Ectodermal cell (in vitro differentiated cells): ENCODE data around the gene NSL1.
A peak's percentile ranks its signal among the peaks of the same experiment; 100 is the strongest.

Experiments
- H3K27ac ChIP-seq: 2 replicates; pipeline ENCODE4 v1.7.0; 2013; ENCODE audit warnings: mild to moderate bottlenecking, low read depth, low read length; ENCODE audit not compliant: insufficient read depth, poor library complexity, severe bottlenecking
- H3K27me3 ChIP-seq: 2 replicates; pipeline ENCODE4 v1.7.0; 2013; ENCODE audit warnings: mild to moderate bottlenecking, low read length; ENCODE audit not compliant: insufficient read depth, control insufficient read depth, poor library complexity, severe bottlenecking
- H3K36me3 ChIP-seq: one replicate; pipeline ENCODE4 v1.7.0; 2013; ENCODE audit warnings: low read length; ENCODE audit not compliant: control insufficient read depth, insufficient read depth
- H3K4me1 ChIP-seq: one replicate; pipeline ENCODE4 v1.7.0; 2013; ENCODE audit warnings: low read length; ENCODE audit not compliant: control insufficient read depth, insufficient read depth
- H3K4me3 ChIP-seq: 2 replicates; pipeline ENCODE4 v1.7.0; 2013; ENCODE audit warnings: low read depth, low read length, control low read depth; ENCODE audit not compliant: insufficient read depth
- H3K9me3 ChIP-seq: 2 replicates; pipeline ENCODE4 v1.7.0; 2013; ENCODE audit warnings: mild to moderate bottlenecking, low read length, moderate library complexity; ENCODE audit not compliant: control insufficient read depth
- WGBS, 2 experiments: methylation state at CpG; one replicate each; pipeline ENCODE4 v1.1.7; 2013; ENCODE audit warnings: missing lambda C conversion rate in 2 of 2; 5-methylcytosine and 5-hydroxymethylcytosine counted together

Gene NSL1

GRCh38 chr1:212820969-212821368 lies 29.4 kb upstream of the NSL1 start:
- Histone ChIP-seq H3K27me3 (no peaks in the 10 kb centered on the region), H3K4me3 (no peak overlapping the region), H3K36me3 (no peaks in the 10 kb centered on the region), H3K9me3 (no peaks in the 10 kb centered on the region), H3K27ac (no peak overlapping the region), H3K4me1 (no peaks in the 10 kb centered on the region)
- WGBS, 2 experiments = 92 to 95% methylated on average over 2 of the region's 2 CpGs

- Histone ChIP-seq H3K27ac (no peak overlapping the region), H3K36me3 (no peaks in the 10 kb centered on the region), H3K4me3 (no peak overlapping the region), H3K4me1 (no peaks in the 10 kb centered on the region), H3K27me3 (no peaks in the 10 kb centered on the region), H3K9me3 (no peaks in the 10 kb centered on the region)
- 87 to 88% methylated on average over 4 to 5 of the region's 5 CpGs for WGBS, 2 experiments
Observed at GRCh38 chr1:212819726-212820125, 28.1 kb upstream of the NSL1 start.

- H3K4me3 ChIP-seq = no peak overlapping the region
- no peaks in the 10 kb centered on the region for H3K4me1 ChIP-seq
- H3K27me3 ChIP-seq = no peaks in the 10 kb centered on the region
- 81 to 89% methylated on average over 3 of the region's 3 CpGs for WGBS, 2 experiments
- no peaks in the 10 kb centered on the region for H3K36me3 ChIP-seq
- H3K27ac ChIP-seq = no peak overlapping the region
- H3K9me3 ChIP-seq = no peaks in the 10 kb centered on the region
Observed at GRCh38 chr1:212816567-212817278, 25.1 kb upstream of the NSL1 start.

GRCh38 chr1:212814537-212815334 lies 23.2 kb upstream of the NSL1 start:
- H3K27me3 ChIP-seq = no peaks in the 10 kb centered on the region
- H3K36me3 ChIP-seq = no peaks in the 10 kb centered on the region
- WGBS, 2 experiments = 78% methylated on average over 5 of the region's 5 CpGs
- no peaks in the 10 kb centered on the region for H3K4me1 ChIP-seq
- no peak overlapping the region for H3K4me3 ChIP-seq
- H3K27ac ChIP-seq = no peak overlapping the region
- H3K9me3 ChIP-seq = no peaks in the 10 kb centered on the region

- 100% methylated on average over 1 of the region's 3 CpGs; no CpG with 5 or more reads in 1 of the 2 experiments for WGBS, 2 experiments
- H3K36me3 ChIP-seq = no peaks in the 10 kb centered on the region
- no peaks in the 10 kb centered on the region for H3K9me3 ChIP-seq
- H3K4me3 ChIP-seq = no peak overlapping the region
- H3K4me1 ChIP-seq = no peaks in the 10 kb centered on the region
- no peaks in the 10 kb centered on the region for H3K27me3 ChIP-seq
- H3K27ac ChIP-seq = no peak overlapping the region
Observed at GRCh38 chr1:212805767-212806166, 14.2 kb upstream of the NSL1 start.

- no peaks in the 10 kb centered on the region for H3K4me1 ChIP-seq
- no peaks in the 10 kb centered on the region for H3K36me3 ChIP-seq
- no peaks in the 10 kb centered on the region for H3K27me3 ChIP-seq
- no peak overlapping the region for H3K4me3 ChIP-seq
- 96 to 100% methylated on average over 3 of the region's 3 CpGs for WGBS, 2 experiments
- H3K9me3 ChIP-seq = no peaks in the 10 kb centered on the region
- H3K27ac ChIP-seq = no peak overlapping the region
Observed at GRCh38 chr1:212797681-212798080, 6.1 kb upstream of the NSL1 start.

- Histone ChIP-seq H3K9me3 (no peaks in the 10 kb centered on the region), H3K4me3 (no peak overlapping the region), H3K27me3 (no peaks in the 10 kb centered on the region), H3K4me1 (no peaks in the 10 kb centered on the region), H3K27ac (no peak overlapping the region), H3K36me3 (no peaks in the 10 kb centered on the region)
- WGBS, 2 experiments = 87 to 91% methylated on average over 1 of the region's 1 CpG
Observed at GRCh38 chr1:212794561-212795014, 3.0 kb upstream of the NSL1 start.

GRCh38 chr1:212792396-212792908 lies 875 bp upstream of the NSL1 start:
- no peaks in the 10 kb centered on the region for H3K27me3 ChIP-seq
- peak overlapping the region; percentile 72 for H3K27ac ChIP-seq
- H3K4me1 ChIP-seq = no peaks in the 10 kb centered on the region
- H3K9me3 ChIP-seq = no peaks in the 10 kb centered on the region
- H3K4me3 ChIP-seq = peak overlapping the region; percentile 83
- 27 to 32% methylated on average over 15 to 16 of the region's 16 CpGs for WGBS, 2 experiments
- H3K36me3 ChIP-seq = no peaks in the 10 kb centered on the region

GRCh38 chr1:212791261-212791675 lies 309 bp downstream of the NSL1 start:
- no peaks in the 10 kb centered on the region for H3K27me3 ChIP-seq
- H3K4me1 ChIP-seq = no peaks in the 10 kb centered on the region
- peak overlapping the region; percentile 31 for H3K27ac ChIP-seq
- 1% methylated on average over 22 of the region's 22 CpGs for WGBS, 2 experiments
- peak overlapping the region; percentile 83 for H3K4me3 ChIP-seq
- H3K36me3 ChIP-seq = peaks cover 8% of the 10 kb centered on the region
- H3K9me3 ChIP-seq = no peaks in the 10 kb centered on the region

- H3K4me3 ChIP-seq = no peak overlapping the region
- H3K4me1 ChIP-seq = no peaks in the 10 kb centered on the region
- no peak overlapping the region for H3K27ac ChIP-seq
- H3K36me3 ChIP-seq = peaks cover 43% of the 10 kb centered on the region
- peaks cover 2% of the 10 kb centered on the region for H3K9me3 ChIP-seq
- WGBS, 2 experiments = 100% methylated on average over 1 of the region's 1 CpG; no CpG with 5 or more reads in 1 of the 2 experiments
- no peaks in the 10 kb centered on the region for H3K27me3 ChIP-seq
Observed at GRCh38 chr1:212785871-212786270, 5.7 kb downstream of the NSL1 start.
